Activated CD4-positive, alpha-beta T cell treated with anti-CD3 and anti-CD28 coated beads for 24 hours (primary cell): Measurements from ENCODE around the gene MPRIP.
"Not testable (repeated sequence)": the region's sequence is repeated elsewhere in the genome, so short reads cannot be mapped to it uniquely, and the experiment has no call there.

Experiments
- DNase-seq, 2 donors: peaks; one replicate each; pipeline ENCODE4 v3.0.0-alpha.2; 2020; ENCODE audit warnings: low read depth in 2 of 2

The MPRIP gene

GRCh38 chr17:17013828-17014747 lies 28.2 kb upstream of the MPRIP start:
- not testable (repeated sequence) for DNase-seq

- DNase-seq = not testable (repeated sequence)
Observed at GRCh38 chr17:17014748-17015124, 27.5 kb upstream of the MPRIP start.

DNA sequence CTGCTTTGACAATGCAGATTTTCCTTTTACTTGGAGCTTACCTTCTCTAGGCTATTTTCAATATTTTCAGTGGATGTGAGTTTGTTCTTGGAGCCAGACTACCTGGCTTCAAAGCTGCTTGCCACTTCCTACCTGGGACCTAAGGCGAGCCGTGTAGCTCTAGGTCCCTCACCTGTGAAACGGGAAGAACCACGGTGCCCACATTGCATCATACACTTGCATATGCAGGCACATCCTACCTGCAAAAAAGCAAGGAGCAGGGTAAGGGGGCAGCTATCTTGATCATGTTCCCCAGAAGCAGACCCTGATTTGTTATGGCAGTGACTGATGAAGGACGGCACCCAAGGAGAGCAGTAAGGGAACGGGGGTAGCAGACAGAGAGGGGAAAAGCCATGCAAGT lies 27.0 kb upstream of the MPRIP start:
- no peak for DNase-seq

DNA sequence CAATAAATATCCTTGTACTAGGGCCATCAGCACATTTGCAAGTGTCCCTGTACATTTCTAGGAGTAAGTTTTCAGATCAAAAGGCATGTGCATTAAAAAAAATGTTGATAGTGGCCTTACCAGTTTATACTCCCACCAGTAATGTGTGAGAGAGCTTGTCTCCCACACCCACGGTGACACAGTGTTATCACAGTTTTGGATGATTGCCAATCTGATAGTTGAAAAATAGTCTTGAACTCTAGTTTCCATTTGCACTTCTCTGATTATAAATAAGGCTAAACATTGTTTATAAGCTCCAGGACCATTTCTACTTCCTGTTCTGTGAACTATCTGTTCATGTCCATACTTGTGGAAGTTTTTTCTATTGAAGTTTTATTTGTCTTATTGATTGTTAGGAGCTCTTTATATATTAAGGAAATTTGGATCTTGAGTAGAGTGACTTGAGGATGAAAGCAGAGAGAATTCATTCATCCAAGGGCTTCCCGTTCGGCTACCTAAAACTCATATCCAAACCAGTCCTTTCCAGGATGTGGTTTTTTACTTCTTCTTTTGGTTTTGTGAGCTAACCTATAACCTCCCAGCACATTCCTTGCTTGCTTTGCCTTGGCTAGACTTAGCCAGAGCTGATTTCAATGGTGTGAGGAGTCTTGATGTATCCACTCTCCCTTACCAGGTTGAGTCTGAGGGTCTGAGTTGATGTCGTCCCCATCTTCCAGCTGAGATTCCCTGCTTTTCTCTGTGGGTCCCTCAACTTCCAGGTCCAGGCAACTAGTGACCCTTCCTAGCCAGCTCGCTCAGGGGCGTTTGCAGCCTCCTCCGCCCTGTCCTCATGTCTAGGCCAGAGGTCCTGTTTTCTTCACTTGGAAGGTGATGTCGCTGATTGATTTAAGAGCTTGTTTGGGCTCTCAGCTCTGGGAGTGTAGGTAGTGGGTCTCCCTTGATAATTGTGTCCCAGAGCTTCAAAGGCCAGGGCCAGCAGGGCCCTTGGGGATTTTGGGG lies 25.8 kb upstream of the MPRIP start:
- DNase-seq = not testable (repeated sequence)

- DNase-seq = no peak
Observed at GRCh38 chr17:17017343-17018014, 24.8 kb upstream of the MPRIP start.

- DNase-seq = no peak
Observed at GRCh38 chr17:17018021-17018441, 24.2 kb upstream of the MPRIP start.

DNA sequence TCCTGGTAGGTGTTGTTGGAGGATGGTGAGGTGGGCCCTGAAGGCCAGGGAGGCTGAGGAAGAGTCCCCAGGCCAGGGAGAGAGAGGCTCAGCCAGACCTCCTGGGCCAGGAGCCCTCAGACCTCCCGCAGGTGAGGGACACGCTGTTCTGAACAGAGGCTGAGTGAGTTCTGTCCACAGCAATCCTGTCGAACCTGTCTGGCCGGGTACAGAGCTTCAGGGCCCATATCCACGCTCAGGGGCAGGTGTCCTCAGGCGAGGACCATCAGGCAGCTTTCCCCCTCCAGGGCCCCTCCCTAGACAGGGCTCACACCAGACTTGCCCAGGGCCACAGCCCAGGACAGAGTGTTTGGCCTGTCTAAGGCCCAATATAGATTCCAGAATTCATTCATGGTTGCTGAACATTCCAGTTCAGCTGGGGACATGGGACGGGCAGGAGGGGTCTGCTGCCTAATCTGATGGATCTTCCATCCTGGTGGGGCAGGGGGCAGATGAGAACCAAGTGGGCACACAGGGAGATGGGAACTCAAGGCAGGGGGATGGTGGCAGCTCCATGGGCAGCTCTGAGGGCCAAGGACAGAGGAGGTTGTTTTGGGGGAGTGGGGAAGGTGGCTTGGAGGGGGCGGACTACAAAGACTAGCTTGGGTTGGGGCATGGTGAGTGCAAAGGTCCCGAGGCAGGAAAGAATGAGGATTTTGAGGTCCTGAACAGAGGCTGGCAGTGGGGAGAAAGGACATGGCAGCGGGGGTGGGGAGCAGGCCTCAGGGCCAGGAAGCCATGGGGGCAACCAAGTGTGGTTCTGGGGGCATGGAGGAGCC lies 23.4 kb upstream of the MPRIP start:
- no peak for DNase-seq

- DNase-seq = no peak
Observed at GRCh38 chr17:17019430-17019762, 22.9 kb upstream of the MPRIP start.

DNA sequence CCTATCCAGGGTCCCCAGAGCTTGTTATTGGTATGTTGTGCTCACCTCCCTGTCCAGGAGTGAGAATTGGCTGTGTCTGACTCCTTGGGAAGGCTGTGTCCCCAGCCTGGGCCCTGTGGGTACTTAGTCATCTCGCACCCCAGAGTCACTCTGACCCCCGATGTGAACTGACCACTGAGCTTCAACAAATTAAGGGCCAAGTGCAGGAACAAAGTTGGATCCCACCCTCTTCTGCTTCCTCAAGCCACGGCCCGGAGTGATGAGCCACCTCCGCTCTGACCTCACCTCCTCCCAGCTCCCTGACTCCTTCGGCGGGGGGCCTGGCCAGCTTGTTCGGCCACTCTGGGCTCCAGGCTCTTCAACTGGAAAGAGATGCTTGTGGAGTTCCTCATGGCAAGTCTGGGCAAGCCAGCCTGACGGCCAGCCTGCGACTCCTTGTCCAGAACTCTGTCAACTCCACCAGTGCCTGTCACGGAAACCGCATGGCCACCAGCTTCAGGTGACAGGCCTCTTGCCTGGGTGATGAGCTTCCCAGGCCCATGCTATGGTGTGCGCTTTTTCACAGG lies 22.3 kb upstream of the MPRIP start:
- no peak for DNase-seq

GRCh38 chr17:17020821-17021193 lies 21.4 kb upstream of the MPRIP start:
- no peak for DNase-seq

DNA sequence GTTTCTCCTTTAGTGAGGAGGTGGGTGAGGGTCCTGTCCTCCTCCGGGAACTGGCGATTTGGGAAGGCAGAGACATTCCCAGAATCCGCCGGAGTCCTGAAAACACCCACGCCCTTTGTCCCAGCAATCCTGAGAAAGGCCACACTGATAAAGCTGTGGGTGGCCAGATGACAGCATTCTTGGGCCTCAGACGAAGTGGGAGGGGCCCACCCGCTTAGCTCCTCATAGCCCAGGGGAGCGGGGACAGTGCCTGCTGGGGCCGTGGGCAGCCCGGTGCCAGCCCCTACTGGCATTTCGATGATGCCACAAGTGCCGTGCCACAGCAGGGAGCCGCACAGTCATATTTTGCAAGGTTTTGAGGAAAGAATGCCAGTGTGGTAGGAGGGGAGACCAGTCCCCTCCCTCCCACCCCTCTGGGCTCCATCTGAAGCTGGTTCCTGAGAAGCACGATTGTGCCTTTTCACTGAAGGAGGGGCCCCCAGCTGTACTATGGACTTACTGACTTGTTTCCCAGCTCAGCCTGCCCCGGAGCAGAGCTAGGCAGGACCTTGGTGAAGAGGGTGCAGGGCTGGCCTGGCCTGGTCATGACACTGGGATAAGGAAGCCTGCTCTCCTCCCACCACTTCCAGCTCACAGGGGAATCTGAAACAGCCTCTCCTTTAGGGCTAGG lies 20.9 kb upstream of the MPRIP start:
- DNase-seq = no peak

DNA sequence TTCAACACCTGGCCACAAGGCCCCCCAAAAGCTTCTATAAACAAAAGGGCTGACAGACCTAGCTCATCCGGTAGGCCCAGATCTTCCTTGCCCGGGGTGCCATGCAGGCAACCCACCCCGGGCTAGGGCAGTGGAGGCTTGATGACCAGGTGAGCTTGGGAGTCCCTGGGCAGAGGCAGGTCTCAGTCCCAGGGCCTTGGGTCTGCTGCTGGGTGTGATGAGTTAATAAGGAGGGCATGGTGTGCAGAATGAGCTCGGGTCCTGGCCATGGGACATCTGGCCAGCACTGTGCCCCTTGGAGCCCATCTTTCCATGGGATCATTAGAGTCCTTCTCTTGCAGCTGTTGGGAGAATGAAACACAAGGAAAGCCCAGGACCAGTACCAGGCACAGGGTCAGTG lies 20.2 kb upstream of the MPRIP start:
- DNase-seq = no peak

GRCh38 chr17:17022456-17022855 lies 19.8 kb upstream of the MPRIP start:
- no peak for DNase-seq

DNA sequence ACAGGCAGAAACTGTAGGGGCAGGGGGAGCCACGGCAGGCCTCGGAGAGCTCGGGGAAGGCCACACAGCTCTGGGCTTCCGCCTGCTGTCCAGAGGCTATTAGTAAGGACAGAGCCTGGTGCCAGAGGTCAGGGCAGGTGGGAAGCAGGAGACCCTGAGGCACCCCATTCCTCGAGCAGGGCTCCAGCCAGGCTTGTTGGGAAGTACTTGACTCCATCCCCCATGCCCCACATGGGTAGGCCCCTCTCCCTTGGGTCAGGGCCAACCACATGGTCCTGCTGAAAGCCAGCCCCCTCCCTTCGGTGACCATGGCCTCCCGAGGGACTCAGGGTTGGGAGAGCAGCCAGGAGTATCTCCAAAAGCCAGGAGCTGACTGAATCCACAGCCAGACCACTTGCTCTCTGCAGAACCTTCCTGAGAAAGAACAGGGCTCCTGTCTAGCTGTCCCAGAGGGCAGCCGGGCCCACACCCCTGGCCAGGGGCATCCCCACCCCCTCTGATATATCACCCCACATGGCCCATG lies 17.4 kb upstream of the MPRIP start:
- DNase-seq = no peak

DNA sequence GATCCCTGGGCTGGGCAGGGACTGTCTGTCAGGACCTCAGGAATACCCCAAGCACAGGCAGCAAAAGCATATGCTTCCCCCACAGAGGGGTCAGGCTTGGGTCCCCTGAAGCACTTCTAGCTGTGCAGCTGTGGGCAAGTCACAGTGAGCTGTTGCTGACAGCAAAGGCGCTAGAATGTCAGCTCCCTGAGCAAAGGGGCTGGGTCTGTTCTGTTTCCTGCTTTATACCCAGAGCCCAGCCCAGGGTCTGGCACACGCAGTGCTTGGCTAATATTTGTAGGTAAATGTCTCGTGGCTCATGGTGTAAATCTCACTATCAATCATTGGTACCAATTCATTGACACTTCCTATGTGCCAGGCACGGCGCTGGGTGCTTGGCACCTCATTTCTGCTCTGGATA lies 16.6 kb upstream of the MPRIP start:
- DNase-seq = no peak

GRCh38 chr17:17026163-17026562 lies 16.1 kb upstream of the MPRIP start:
- DNase-seq = no peak

- DNase-seq = no peak
Observed at GRCh38 chr17:17027442-17028058, 14.7 kb upstream of the MPRIP start.

GRCh38 chr17:17028059-17028877 lies 14.0 kb upstream of the MPRIP start:
- no peak for DNase-seq
